Measurements from ENCODE around the gene MRPS18C.
"Not testable (repeated sequence)": the region's sequence is repeated elsewhere in the genome, so short reads cannot be mapped to it uniquely, and the experiment has no call there.

DNA sequence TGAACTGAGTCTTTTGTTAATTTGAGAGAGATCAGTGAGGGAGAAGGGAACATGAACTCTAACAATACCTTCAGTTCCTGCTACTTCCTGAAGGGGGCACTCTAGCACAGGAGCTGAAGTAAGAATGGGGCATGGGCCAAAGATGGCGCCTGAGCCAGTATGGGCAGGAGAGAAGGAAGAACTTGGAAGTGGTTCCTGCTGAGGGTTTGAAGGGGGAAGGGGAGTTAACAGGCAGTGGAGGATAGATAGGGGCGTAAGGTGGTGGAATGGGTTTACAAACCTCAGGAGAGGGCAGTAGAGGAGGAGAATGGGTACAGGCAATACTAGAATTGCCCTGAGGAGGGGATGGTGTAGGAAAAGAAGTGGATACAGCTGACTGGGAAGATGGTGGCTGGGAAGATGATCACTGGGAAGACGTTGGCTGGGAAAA, 53.3 kb downstream of the MRPS18C start:
- TF ChIP-seq, protein P1, sequence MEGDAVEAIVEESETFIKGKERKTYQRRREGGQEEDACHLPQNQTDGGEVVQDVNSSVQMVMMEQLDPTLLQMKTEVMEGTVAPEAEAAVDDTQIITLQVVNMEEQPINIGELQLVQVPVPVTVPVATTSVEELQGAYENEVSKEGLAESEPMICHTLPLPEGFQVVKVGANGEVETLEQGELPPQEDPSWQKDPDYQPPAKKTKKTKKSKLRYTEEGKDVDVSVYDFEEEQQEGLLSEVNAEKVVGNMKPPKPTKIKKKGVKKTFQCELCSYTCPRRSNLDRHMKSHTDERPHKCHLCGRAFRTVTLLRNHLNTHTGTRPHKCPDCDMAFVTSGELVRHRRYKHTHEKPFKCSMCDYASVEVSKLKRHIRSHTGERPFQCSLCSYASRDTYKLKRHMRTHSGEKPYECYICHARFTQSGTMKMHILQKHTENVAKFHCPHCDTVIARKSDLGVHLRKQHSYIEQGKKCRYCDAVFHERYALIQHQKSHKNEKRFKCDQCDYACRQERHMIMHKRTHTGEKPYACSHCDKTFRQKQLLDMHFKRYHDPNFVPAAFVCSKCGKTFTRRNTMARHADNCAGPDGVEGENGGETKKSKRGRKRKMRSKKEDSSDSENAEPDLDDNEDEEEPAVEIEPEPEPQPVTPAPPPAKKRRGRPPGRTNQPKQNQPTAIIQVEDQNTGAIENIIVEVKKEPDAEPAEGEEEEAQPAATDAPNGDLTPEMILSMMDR (IDR thresholded peaks at IDR 0.05), result peak; percentile 22 to 69 (median 67)
- not testable (repeated sequence) for TF ChIP-seq POLR2A, POLR2AphosphoS5 (IDR thresholded peaks at IDR 0.05)
